IPS DF 6.9 (cell line): ENCODE data around the gene MEIS2.
A peak's percentile ranks its signal among the peaks of the same experiment; 100 is the strongest.

ENCODE experiments used
- DNase-seq: peaks from one replicate; pipeline ENCODE4 v3.0.0-alpha.2; 2013; ENCODE audit warnings: low read depth, low spot score
- H3K27ac ChIP-seq: one replicate; pipeline ENCODE4 v1.5.1; 2013; ENCODE audit warnings: low read length, control low read depth
- H3K27me3 ChIP-seq: 2 replicates; pipeline ENCODE4 v1.6.1; 2013; ENCODE audit warnings: mild to moderate bottlenecking, low read length; ENCODE audit not compliant: control insufficient read depth, insufficient read depth
- H3K36me3 ChIP-seq: 2 replicates; pipeline ENCODE4 v1.6.1; 2013; ENCODE audit warnings: low read length; ENCODE audit not compliant: control insufficient read depth, insufficient read depth
- H3K4me1 ChIP-seq: 2 replicates; pipeline ENCODE4 v1.6.1; 2013; ENCODE audit warnings: low read length; ENCODE audit not compliant: control insufficient read depth, insufficient read depth
- H3K4me3 ChIP-seq: 2 replicates; pipeline ENCODE4 v1.5.1; 2013; ENCODE audit warnings: mild to moderate bottlenecking, low read length
- H3K9me3 ChIP-seq: 2 replicates; pipeline ENCODE4 v1.6.1; 2013; ENCODE audit warnings: low read length, inconsistent platforms; ENCODE audit not compliant: control insufficient read depth, insufficient read depth
- WGBS: extraction: QIAGEN DNeasy Blood & Tissue Kit; methylation state at CpG from one replicate; pipeline ENCODE4 v1.1.7; 2013; ENCODE audit warnings: mixed read lengths, missing lambda C conversion rate; ENCODE audit not compliant: insufficient read length, insufficient coverage; 5-methylcytosine and 5-hydroxymethylcytosine counted together

MEIS2 gene

GRCh38 chr15:36903195-36903594 is 197.2 kb downstream of the MEIS2 start:
- no CpG with 5 or more reads among the region's 1 CpG for WGBS
- Histone ChIP-seq H3K36me3 (no peaks in the 10 kb centered on the region), H3K4me3 (no peak overlapping the region), H3K9me3 (no peaks in the 10 kb centered on the region), H3K27me3 (no peaks in the 10 kb centered on the region), H3K27ac (no peak overlapping the region), H3K4me1 (peaks cover 2% of the 10 kb centered on the region; the same call in 1 of the 2 replicates)
- no peak for DNase-seq

DNA sequence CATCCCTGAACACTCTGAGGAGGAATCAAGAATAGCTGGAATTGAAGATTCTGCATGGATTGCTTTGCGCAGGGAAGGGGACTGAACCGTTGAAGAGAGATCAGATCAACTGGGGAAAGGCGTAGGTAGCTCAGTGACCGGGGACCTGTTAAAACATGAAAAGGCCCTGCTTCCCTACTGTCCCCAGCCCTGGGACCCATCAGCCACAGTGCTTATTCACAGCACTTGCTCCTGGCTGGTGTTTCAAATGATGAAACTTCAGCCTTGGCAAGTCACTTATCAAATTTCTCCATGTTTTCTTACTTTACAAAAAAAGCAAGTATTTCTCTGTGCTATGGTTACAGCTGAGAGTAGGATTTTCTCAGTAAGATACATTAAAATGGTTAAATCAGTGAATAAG is 199.3 kb downstream of the MEIS2 start:
- WGBS, result no CpG with 5 or more reads among the region's 4 CpGs
- Histone ChIP-seq H3K4me1 (peaks cover 6% of the 10 kb centered on the region; the same call in 1 of the 2 replicates), H3K27me3 (no peaks in the 10 kb centered on the region), H3K36me3 (no peaks in the 10 kb centered on the region), H3K9me3 (no peaks in the 10 kb centered on the region), H3K27ac (no peak overlapping the region), H3K4me3 (no peak overlapping the region)
- DNase-seq, result no peak

DNA sequence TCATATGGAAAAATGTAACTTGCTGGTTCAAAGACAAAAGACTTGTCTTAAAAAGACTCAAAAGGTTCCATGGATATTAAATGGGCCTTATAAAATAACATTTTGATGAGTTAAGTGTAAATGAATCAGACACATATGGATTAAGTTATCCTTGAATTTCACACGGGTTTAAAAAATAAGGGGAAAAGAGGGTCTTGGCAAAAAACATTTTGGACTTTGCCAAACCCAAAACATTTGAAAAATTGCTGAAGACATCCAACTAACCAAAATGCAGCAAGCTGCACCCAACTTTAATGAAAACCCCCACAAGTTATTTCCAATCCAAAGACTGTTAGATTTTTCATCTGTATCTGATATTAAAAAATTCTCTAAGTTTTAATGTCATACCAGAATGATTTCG is 200.7 kb downstream of the MEIS2 start:
- Histone ChIP-seq H3K4me1 (peaks cover 4% of the 10 kb centered on the region; the same call in 1 of the 2 replicates), H3K27ac (no peak overlapping the region), H3K4me3 (no peak overlapping the region), H3K27me3 (no peaks in the 10 kb centered on the region), H3K9me3 (no peaks in the 10 kb centered on the region), H3K36me3 (no peaks in the 10 kb centered on the region)
- DNase-seq, result no peak
- no CpG with 5 or more reads among the region's 2 CpGs for WGBS

DNA sequence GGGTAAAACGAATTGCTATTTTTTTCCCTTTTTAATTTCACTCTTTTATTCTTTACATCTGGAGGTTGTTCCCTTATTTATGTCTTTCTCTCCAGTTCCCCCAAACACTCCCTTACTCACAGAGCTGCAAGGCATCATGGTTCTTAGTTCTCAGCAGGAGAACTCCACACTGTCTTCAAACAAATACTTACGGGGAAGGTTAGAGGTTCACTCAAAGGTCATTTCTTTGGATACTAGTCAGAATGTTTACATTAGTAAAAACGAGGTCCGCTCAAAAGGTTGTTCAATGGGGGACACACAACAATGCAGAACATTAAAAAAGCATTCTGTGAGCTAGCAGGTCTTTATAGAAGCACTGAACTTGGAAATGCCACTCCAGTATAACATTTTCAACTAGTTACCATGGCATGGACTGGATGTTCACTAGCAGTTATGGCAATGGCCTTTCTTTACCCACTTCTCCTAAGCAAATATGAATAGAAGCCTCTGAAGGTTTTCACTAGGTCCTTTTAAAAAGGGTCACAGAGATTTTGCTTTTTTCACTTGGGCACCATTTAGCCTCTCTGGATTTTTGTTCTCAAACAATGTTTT is 201.7 kb downstream of the MEIS2 start:
- peaks cover 4% of the 10 kb centered on the region; the same call in 1 of the 2 replicates for H3K4me1 ChIP-seq
- whole genome bisulfite sequencing, result no CpG with 5 or more reads among the region's 4 CpGs
- DNase-seq, result no peak
- H3K27ac ChIP-seq, result no peak overlapping the region
- H3K4me3 ChIP-seq, result no peak overlapping the region
- no peaks in the 10 kb centered on the region for H3K36me3 ChIP-seq
- no peaks in the 10 kb centered on the region for H3K27me3 ChIP-seq
- H3K9me3 ChIP-seq, result no peaks in the 10 kb centered on the region

- H3K36me3 ChIP-seq, result no peaks in the 10 kb centered on the region
These were observed 202.5 kb downstream of the MEIS2 start for GRCh38 chr15:36897834-36898233.

GRCh38 chr15:36896949-36897348 is 203.4 kb downstream of the MEIS2 start:
- H3K36me3 ChIP-seq, result no peaks in the 10 kb centered on the region
- no peak for DNase-seq
- no peak overlapping the region for H3K27ac ChIP-seq
- no peaks in the 10 kb centered on the region for H3K9me3 ChIP-seq
- H3K27me3 ChIP-seq, result no peaks in the 10 kb centered on the region
- H3K4me1 ChIP-seq, result peaks cover 4% of the 10 kb centered on the region; the same call in 1 of the 2 replicates
- WGBS, result no CpG with 5 or more reads among the region's 3 CpGs
- H3K4me3 ChIP-seq, result no peak overlapping the region

More at GRCh38 chr15:36897834-36898233, 202.5 kb downstream of the MEIS2 start:
- Histone ChIP-seq H3K27me3 (no peaks in the 10 kb centered on the region), H3K4me3 (no peak overlapping the region), H3K9me3 (no peaks in the 10 kb centered on the region), H3K4me1 (peaks cover 4% of the 10 kb centered on the region; the same call in 1 of the 2 replicates), H3K27ac (no peak overlapping the region)
- no CpG with 5 or more reads among the region's 3 CpGs for WGBS
- no peak for DNase-seq

- peaks cover 4% of the 10 kb centered on the region; the same call in 1 of the 2 replicates for H3K4me1 ChIP-seq
- DNase-seq, result no peak
These were observed 206.3 kb downstream of the MEIS2 start for GRCh38 chr15:36894075-36894474.

GRCh38 chr15:36893276-36893675 is 207.1 kb downstream of the MEIS2 start:
- Histone ChIP-seq H3K27me3 (peaks cover 10% of the 10 kb centered on the region), H3K27ac (no peak overlapping the region), H3K4me1 (peaks cover 6% of the 10 kb centered on the region; the same call in 1 of the 2 replicates), H3K36me3 (no peaks in the 10 kb centered on the region), H3K9me3 (no peaks in the 10 kb centered on the region), H3K4me3 (no peak overlapping the region)
- DNase-seq, result no peak
- no CpG with 5 or more reads among the region's 1 CpG for WGBS

More at GRCh38 chr15:36894075-36894474, 206.3 kb downstream of the MEIS2 start:
- WGBS, result no CpG with 5 or more reads among the region's 4 CpGs
- H3K27me3 ChIP-seq, result peaks cover 4% of the 10 kb centered on the region; the same call in 1 of the 2 replicates
- no peaks in the 10 kb centered on the region for H3K36me3 ChIP-seq
- no peak overlapping the region for H3K4me3 ChIP-seq
- no peaks in the 10 kb centered on the region for H3K9me3 ChIP-seq
- H3K27ac ChIP-seq, result no peak overlapping the region

- no CpG with 5 or more reads among the region's 51 CpGs for WGBS
- Histone ChIP-seq H3K9me3 (no peaks in the 10 kb centered on the region), H3K27me3 (peaks cover 52% of the 10 kb centered on the region), H3K4me3 (peak overlapping the region; percentile 24; the same call in 1 of the 2 replicates), H3K36me3 (no peaks in the 10 kb centered on the region), H3K27ac (no peak overlapping the region), H3K4me1 (peaks cover 5% of the 10 kb centered on the region; the same call in 1 of the 2 replicates)
- DNase-seq, result no peak
These were observed 212.0 kb downstream of the MEIS2 start for GRCh38 chr15:36888011-36888992.

GRCh38 chr15:36887214-36887961 is 213.0 kb downstream of the MEIS2 start:
- no peaks in the 10 kb centered on the region for H3K9me3 ChIP-seq
- no peaks in the 10 kb centered on the region for H3K36me3 ChIP-seq
- no peak overlapping the region; the same call in 1 of the 2 replicates for H3K4me3 ChIP-seq
- no peak overlapping the region for H3K27ac ChIP-seq
- WGBS, result no CpG with 5 or more reads among the region's 35 CpGs
- H3K4me1 ChIP-seq, result peaks cover 5% of the 10 kb centered on the region; the same call in 1 of the 2 replicates
- peaks cover 61% of the 10 kb centered on the region for H3K27me3 ChIP-seq
- no peak for DNase-seq
